HCT116 (cell line): ENCODE measurements around the gene ERCC5. TPM values are rescaled to one million over a fixed set of nuclear protein-coding genes. Genes with fewer than 3 reads are reported as not detected.

ENCODE experiments used
- ATAC-seq: fragments of 200-7000 bp; cut with Tn5 transposase; 2 replicates; pipeline ENCODE4 v1.9.1; 2020; ENCODE audit warnings: mild to moderate bottlenecking, moderate library complexity
- BruUV-seq: library from RNA; stranded (reverse); fragments of 400-500 nt; replicated peaks from 2 replicates; lab custom pipeline; 2021; lab: Mats Ljungman, UMichigan
- CTCF ChIA-PET: fragments of 300-600 bp; sonication (Branson Sonifier 250); formaldehyde crosslinking; loops from one replicate; lab custom pipeline; 2021; ENCODE audit warnings: antibody characterized with exemption; lab: Charles Lee
- POLR2A ChIA-PET: fragments of 300-600, 350-600 bp; sonication (Branson Sonifier 250); formaldehyde crosslinking; loops from one replicate; lab custom pipeline; 2021; ENCODE audit warnings: antibody characterized with exemption; lab: Charles Lee
- RAD21 ChIA-PET, 2 experiments: fragments of 300-600 bp; sonication (Branson Sonifier 250); formaldehyde crosslinking; loops; one replicate each; lab custom pipeline; 2023; ENCODE audit warnings: low total read pairs in 2 of 2; ENCODE audit not compliant: uncharacterized antibody in 2 of 2, unreplicated experiment in 2 of 2, low non-redundant PET in 1 of 2; lab: Charles Lee
- DNase-seq: peaks from one replicate; pipeline ENCODE4 v3.0.0-alpha.2; 2010; ENCODE audit warnings: low read depth, low spot score
- H2AFZ ChIP-seq: fragments of 200-600 bp; shearing (Covaris generic), sonication (generic); 2 replicates; pipeline ENCODE4 v1.6.1; 2017; ENCODE audit warnings: low read depth, mixed run types, mixed read lengths, antibody characterized with exemption, low read length; ENCODE audit not compliant: poor library complexity, severe bottlenecking
- H3K27ac ChIP-seq: 2 replicates; pipeline ENCODE4 v1.5.1; 2012; ENCODE audit warnings: low read depth, low read length
- H3K27me3 ChIP-seq: fragments of 200-600 bp; sonication (generic); 2 replicates; pipeline ENCODE4 v1.6.1; 2016; ENCODE audit warnings: mixed run types, low read length, mixed read lengths; ENCODE audit not compliant: insufficient read depth
- H3K36me3 ChIP-seq, 2 experiments: fragments of 200-500 bp in 1 of 2; fragments of 200-600 bp in 1 of 2; sonication (Bioruptor generic) in 1 of 2; sonication (generic) in 1 of 2; 2 replicates each; pipeline versions ENCODE4 v1.5.1 to v1.6.1; 2014 to 2016; ENCODE audit warnings: low read length in 2 of 2, inconsistent platforms in 1 of 2, mixed read lengths in 1 of 2, mixed run types in 1 of 2; ENCODE audit not compliant: insufficient read depth in 2 of 2, control insufficient read depth in 1 of 2
- H3K4me1 ChIP-seq, 2 experiments: fragments of 200-600 bp in 1 of 2; sonication (generic) in 1 of 2; 2 replicates each; pipeline versions ENCODE4 v1.5.1 to v1.6.1; 2012 to 2017; ENCODE audit warnings: low read length in 2 of 2, inconsistent platforms in 1 of 2, mild to moderate bottlenecking in 1 of 2, mixed read lengths in 1 of 2, mixed run types in 1 of 2, moderate library complexity in 1 of 2; ENCODE audit not compliant: insufficient read depth in 2 of 2, control insufficient read depth in 1 of 2
- H3K4me2 ChIP-seq: fragments of 200-600 bp; sonication (generic); 2 replicates; pipeline ENCODE4 v1.6.1; 2017; ENCODE audit warnings: mixed run types, low read length, mixed read lengths
- H3K4me3 ChIP-seq, 2 experiments: fragments of 200-600 bp in 1 of 2; sonication (generic) in 1 of 2; replicated peaks in 1 of 2; 2 replicates each; pipeline ENCODE4 v1.5.1; 2011 to 2016; ENCODE audit warnings: low read length in 2 of 2, control low read depth in 1 of 2, low read depth in 1 of 2, mild to moderate bottlenecking in 1 of 2, mixed read lengths in 1 of 2, mixed run types in 1 of 2
- H3K79me2 ChIP-seq: fragments of 200-600 bp; sonication (generic); 2 replicates; pipeline ENCODE4 v1.6.1; 2017; ENCODE audit warnings: mild to moderate bottlenecking, mixed run types, low read length, moderate library complexity, mixed read lengths; ENCODE audit not compliant: insufficient read depth
- H3K9ac ChIP-seq: fragments of 200-600 bp; sonication (generic); 2 replicates; pipeline ENCODE4 v1.6.1; 2016; ENCODE audit warnings: low read length, mixed read lengths
- H3K9me2 ChIP-seq: fragments of 200-600 bp; sonication (generic), shearing (Covaris generic); 2 replicates; pipeline ENCODE4 v1.6.1; 2017; ENCODE audit warnings: mixed run types, mild to moderate bottlenecking, moderate library complexity; ENCODE audit not compliant: insufficient read depth
- H3K9me3 ChIP-seq, 2 experiments: fragments of 200-500 bp in 1 of 2; fragments of 200-600 bp in 1 of 2; sonication (Bioruptor generic) in 1 of 2; sonication (generic) in 1 of 2; 2 replicates each; pipeline ENCODE4 v1.6.1; 2014 to 2017; ENCODE audit warnings: low read length in 2 of 2, mixed read lengths in 2 of 2, inconsistent platforms in 1 of 2, low read depth in 1 of 2, mild to moderate bottlenecking in 1 of 2, mixed run types in 1 of 2, moderate library complexity in 1 of 2; ENCODE audit not compliant: control insufficient read depth in 1 of 2, insufficient read depth in 1 of 2
- H4K20me1 ChIP-seq: fragments of 200-600 bp; sonication (generic), shearing (Covaris generic); 2 replicates; pipeline ENCODE4 v1.6.1; 2017; ENCODE audit warnings: mixed run types, mild to moderate bottlenecking, moderate library complexity; ENCODE audit not compliant: insufficient read depth
- CBX3 ChIP-seq: IDR thresholded peaks from 2 replicates; pipeline ENCODE4 v1.6.1; 2012; ENCODE audit warnings: low read depth
- CEBPB ChIP-seq: IDR thresholded peaks from 2 replicates; pipeline ENCODE4 v1.6.1; 2012; ENCODE audit warnings: low read depth
- EGR1 ChIP-seq: IDR thresholded peaks from 2 replicates; pipeline ENCODE4 v1.6.1; 2012; ENCODE audit warnings: low read depth
- ELF1 ChIP-seq: IDR thresholded peaks from 2 replicates; pipeline ENCODE4 v1.6.1; 2012; ENCODE audit warnings: low read depth, borderline replicate concordance
- EZH2 ChIP-seq: fragments of 200-600 bp; sonication (generic); IDR thresholded peaks from 2 replicates; pipeline ENCODE4 v1.6.1; 2017; ENCODE audit warnings: antibody characterized with exemption, mixed run types
- FOSL1 ChIP-seq: IDR thresholded peaks from 2 replicates; pipeline ENCODE4 v1.6.1; 2012; ENCODE audit warnings: low read depth
- JUND ChIP-seq: IDR thresholded peaks from 2 replicates; pipeline ENCODE4 v1.6.1; 2012
- POLR2A ChIP-seq: IDR thresholded peaks from 2 replicates; pipeline ENCODE4 v1.7.0; 2011; ENCODE audit warnings: borderline replicate concordance; ENCODE audit not compliant: insufficient read depth, insufficient read length; ENCODE audit errors: extremely low read depth
- POLR2AphosphoS5 ChIP-seq: IDR thresholded peaks from 2 replicates; pipeline ENCODE4 v1.6.1; 2011; ENCODE audit warnings: mild to moderate bottlenecking, low read depth, low read length, moderate library complexity
- RAD21 ChIP-seq: IDR thresholded peaks from 2 replicates; pipeline ENCODE4 v1.6.1; 2012; ENCODE audit warnings: low read depth, mild to moderate bottlenecking
- YY1 ChIP-seq: IDR thresholded peaks from 2 replicates; pipeline ENCODE4 v1.6.1; 2011; ENCODE audit warnings: low read length, low read depth, moderate library complexity, mild to moderate bottlenecking; ENCODE audit not compliant: insufficient replicate concordance; ENCODE audit errors: extremely low read depth
- ZFX ChIP-seq: fragments of 450-650 bp; IDR thresholded peaks from 2 replicates; pipeline ENCODE4 v1.6.1; 2017
- ZNF274 ChIP-seq: fragments of 200-500 bp; sonication (Bioruptor generic); IDR thresholded peaks from 2 replicates; pipeline ENCODE4 v1.6.1; 2014; ENCODE audit warnings: mild to moderate bottlenecking, low read depth, low read length, inconsistent platforms
- intact Hi-C: fragments of 100-400 bp; cut with micrococcal nuclease; formaldehyde crosslinking; loops from 2 replicates; pipeline ENCODE4 v1.10.0; 2022
- total RNA-seq: library from RNA; stranded (reverse); gene quantifications from one replicate; pipeline ENCODE4 v1.2.1, GENCODE V29; 2021; ENCODE audit not compliant: unreplicated experiment
- TF ChIP-seq, protein P1 (sequence below): IDR thresholded peaks from 2 replicates; pipeline ENCODE4 v1.6.1; 2012
- TF ChIP-seq, protein P2 (sequence below): IDR thresholded peaks from 2 replicates; pipeline ENCODE4 v1.6.1; 2012

The ERCC5 gene
- total RNA-seq, 1 experiment from 2014 or later: 25.6 TPM

GRCh38 chr13:102814793-102815192, 31.0 kb upstream of the ERCC5 start:
- DNase-seq (no peak), ATAC-seq (no peak)
- intact Hi-C loops: no loop called here
- Histone ChIP-seq H4K20me1 (no peaks in the 10 kb centered on the region), H3K9me2 (no peaks in the 10 kb centered on the region), H3K4me2 (no peak overlapping the region), H3K27ac (no peak overlapping the region), H3K27me3 (no peaks in the 10 kb centered on the region), H3K36me3 (peaks cover 0 to 3% of the 10 kb centered on the region in 2 experiments; a peak in 1 of 4 replicates), H3K79me2 (peaks cover 11% of the 10 kb centered on the region), H3K9me3 (no peaks in the 10 kb centered on the region), H3K9ac (no peak overlapping the region), H3K4me3 (no peak overlapping the region), H3K4me1 (no peaks in the 10 kb centered on the region), H2AFZ (no peak overlapping the region)
- TF ChIP-seq JUND (no peak), FOSL1 (no peak), EZH2 (no peak), EGR1 (no peak), ZFX (no peak), CBX3 (no peak), RAD21 (no peak), CEBPB (no peak), ZNF274 (no peak), POLR2AphosphoS5 (no peak)
- TF ChIP-seq, protein P1, sequence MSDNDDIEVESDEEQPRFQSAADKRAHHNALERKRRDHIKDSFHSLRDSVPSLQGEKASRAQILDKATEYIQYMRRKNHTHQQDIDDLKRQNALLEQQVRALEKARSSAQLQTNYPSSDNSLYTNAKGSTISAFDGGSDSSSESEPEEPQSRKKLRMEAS: no peak
- TF ChIP-seq, protein P2, sequence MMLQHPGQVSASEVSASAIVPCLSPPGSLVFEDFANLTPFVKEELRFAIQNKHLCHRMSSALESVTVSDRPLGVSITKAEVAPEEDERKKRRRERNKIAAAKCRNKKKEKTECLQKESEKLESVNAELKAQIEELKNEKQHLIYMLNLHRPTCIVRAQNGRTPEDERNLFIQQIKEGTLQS: no peak
- ChIA-PET CTCF (no interaction called here), RAD21 (no interaction called here), POLR2A (no interaction called here)
- BruUV-seq: no TSS peak

DNA sequence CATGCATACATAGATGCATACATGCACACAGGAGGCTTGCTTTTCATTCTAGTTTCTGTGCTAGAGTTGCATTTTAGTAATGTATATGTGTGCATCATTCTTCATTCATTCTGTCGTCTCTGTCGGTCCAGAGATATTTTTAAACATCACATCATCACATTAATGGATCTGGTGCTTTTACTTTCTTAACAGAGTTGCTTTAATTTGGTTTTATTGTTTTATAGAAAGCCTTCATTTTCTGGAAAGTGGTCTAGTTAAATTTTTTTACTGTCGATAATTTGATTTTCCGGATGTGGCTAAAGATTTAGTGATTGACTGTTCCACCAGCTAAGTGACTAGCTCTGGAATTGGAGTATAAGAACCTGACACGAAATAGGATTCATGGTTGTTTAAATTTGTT, 30.0 kb upstream of the ERCC5 start:
- CTCF ChIA-PET: no interaction called here
- H3K27ac ChIP-seq: no peak overlapping the region
- peaks cover 0 to 3% of the 10 kb centered on the region in 2 experiments; a peak in 1 of 4 replicates for H3K36me3 ChIP-seq
- H3K4me3 ChIP-seq: no peak overlapping the region
- no peak for TF ChIP-seq ELF1
- TF ChIP-seq ZFX: no peak
- no peak for TF ChIP-seq FOSL1
- TF ChIP-seq POLR2A: no peak
- TF ChIP-seq JUND: no peak
- no peak for TF ChIP-seq YY1
- TF ChIP-seq, all 23 proteins: peak for 0
- Histone ChIP-seq H2AFZ (no peak overlapping the region), H4K20me1 (no peaks in the 10 kb centered on the region), H3K9me3 (no peaks in the 10 kb centered on the region), H3K79me2 (peaks cover 11% of the 10 kb centered on the region), H3K9me2 (no peaks in the 10 kb centered on the region), H3K27me3 (no peaks in the 10 kb centered on the region), H3K9ac (no peak overlapping the region), H3K4me2 (no peak overlapping the region), H3K4me1 (no peaks in the 10 kb centered on the region)
- ATAC-seq: no peak
- ChIA-PET RAD21 (no interaction called here), POLR2A (no interaction called here)
- no TSS peak for BruUV-seq
- DNase-seq: no peak
- intact Hi-C loops: no loop called here
